ENCODE results near the gene CPNE5. TPM values are rescaled to one million over a fixed set of nuclear protein-coding genes. Genes with fewer than 3 reads are reported as not detected.

CPNE5 gene
- total RNA-seq, 1 experiment from 2014 or later: 0.63 TPM

- DNase-seq (ENCODE audit: low read depth): no peak
These were observed 136.1 kb downstream of the CPNE5 start for GRCh38 chr6:36703081-36703606.

- no peak for DNase-seq (ENCODE audit: low read depth)
These were observed 136.6 kb downstream of the CPNE5 start for GRCh38 chr6:36702656-36703055.

- peak; percentile 38 for DNase-seq (ENCODE audit: low read depth)
These were observed 137.7 kb downstream of the CPNE5 start for GRCh38 chr6:36701401-36701991.

- DNase-seq (ENCODE audit: low read depth): no peak
These were observed 138.4 kb downstream of the CPNE5 start for GRCh38 chr6:36700831-36701230.

GRCh38 chr6:36700071-36700812 is 139.0 kb downstream of the CPNE5 start:
- DNase-seq (ENCODE audit: low read depth): no peak

- DNase-seq (ENCODE audit: low read depth): no peak
These were observed 139.9 kb downstream of the CPNE5 start for GRCh38 chr6:36699348-36699747.

GRCh38 chr6:36698871-36699271 is 140.4 kb downstream of the CPNE5 start:
- DNase-seq (ENCODE audit: low read depth): no peak

- DNase-seq (ENCODE audit: low read depth): no peak
These were observed 141.0 kb downstream of the CPNE5 start for GRCh38 chr6:36698196-36698595.

GRCh38 chr6:36697481-36697903 is 141.8 kb downstream of the CPNE5 start, which contains the start of gene RAB44:
Gene RAB44 (plus strand): TSS chr6:36697826. CDS start chr6:36704236, 6,410 bp downstream.
- DNase-seq (ENCODE audit: low read depth): no peak

GRCh38 chr6:36695414-36695813 is 143.8 kb downstream of the CPNE5 start:
- no peak for DNase-seq (ENCODE audit: low read depth)

GRCh38 chr6:36694616-36695015 is 144.6 kb downstream of the CPNE5 start:
- DNase-seq (ENCODE audit: low read depth): no peak

GRCh38 chr6:36692861-36693702 is 146.2 kb downstream of the CPNE5 start:
- no peak for DNase-seq (ENCODE audit: low read depth)

- no peak for DNase-seq (ENCODE audit: low read depth)
These were observed 147.0 kb downstream of the CPNE5 start for GRCh38 chr6:36692220-36692619.

- DNase-seq (ENCODE audit: low read depth): no peak
These were observed 147.6 kb downstream of the CPNE5 start for GRCh38 chr6:36691612-36692011.

GRCh38 chr6:36691011-36691410 is 148.2 kb downstream of the CPNE5 start:
- DNase-seq (ENCODE audit: low read depth): no peak

Other genes with a start within 250 kb of the CPNE5 start
- gene SRSF3, start 245.1 kb downstream of the CPNE5 start, total RNA-seq (2014; rRNA removed; shearing (Covaris generic)): 259 and 472 TPM in 2 replicates
- gene CDKN1A, start 160.7 kb downstream of the CPNE5 start, total RNA-seq (2014; rRNA removed; shearing (Covaris generic)): 38.4 and 48.8 TPM in 2 replicates
- gene RAB44, start 141.6 kb downstream of the CPNE5 start, total RNA-seq (2014; rRNA removed; shearing (Covaris generic)): under 0.01 and 0.65 TPM in 2 replicates
- gene PPIL1, start 35.4 kb upstream of the CPNE5 start, total RNA-seq (2014; rRNA removed; shearing (Covaris generic)): 88.3 and 108 TPM in 2 replicates
- 38.7 and 48.3 TPM in 2 replicates for gene C6orf89, start 46.5 kb upstream of the CPNE5 start, total RNA-seq (2014; rRNA removed; shearing (Covaris generic))
- 0.06 TPM in 1 of 2 replicates, not detected in the other for gene PI16, start 115.3 kb upstream of the CPNE5 start, total RNA-seq (2014; rRNA removed; shearing (Covaris generic))
- 279 and 292 TPM in 2 replicates for gene MTCH1, start 146.8 kb upstream of the CPNE5 start, total RNA-seq (2014; rRNA removed; shearing (Covaris generic))
- gene FGD2, start 166.2 kb upstream of the CPNE5 start, total RNA-seq (2014; rRNA removed; shearing (Covaris generic)): not detected in 2 replicates